NCI-H345 treated with DMSO at 0.1 percent for 48 hours (cell line): ENCODE data around the gene B9D2.

Source experiments
- DNase-seq: peaks from one replicate; lab custom pipeline; 2025; ENCODE audit not compliant: unreplicated experiment; lab: John Stamatoyannopoulos, UW

B9D2 gene

DNA sequence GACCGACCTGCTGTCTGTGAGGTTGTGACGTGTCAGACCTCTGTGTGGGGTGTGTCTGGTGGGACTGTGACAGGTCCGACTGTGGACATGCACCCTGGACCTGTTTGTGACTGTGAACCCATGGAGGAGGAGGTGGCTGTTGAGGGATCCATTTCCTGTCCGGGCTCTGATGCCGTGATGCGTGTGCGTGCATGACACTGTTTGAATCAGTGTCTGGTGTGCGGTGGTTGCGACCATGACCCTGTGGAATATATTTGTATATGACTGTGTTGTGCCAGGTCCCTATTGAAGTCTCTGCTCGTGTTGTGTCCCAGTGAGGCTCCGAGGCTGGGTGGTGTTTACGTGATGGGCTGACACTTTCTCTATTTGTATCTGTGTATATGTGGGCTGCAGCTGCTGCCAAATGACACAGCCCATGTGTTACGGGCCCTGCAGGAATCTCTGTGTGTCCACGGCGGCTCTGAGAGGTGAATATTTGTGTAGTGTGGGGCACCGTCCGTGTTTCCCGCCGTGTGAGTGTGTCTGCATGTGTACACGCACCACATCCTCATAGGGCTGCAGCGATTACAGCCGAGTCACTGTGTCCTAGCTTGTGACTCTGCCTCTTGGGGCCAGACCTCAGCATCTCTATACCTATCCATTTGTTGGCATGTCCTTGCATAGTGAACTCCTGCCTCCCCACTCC, 35.6 kb downstream of the B9D2 start:
- no peak for DNase-seq

DNA sequence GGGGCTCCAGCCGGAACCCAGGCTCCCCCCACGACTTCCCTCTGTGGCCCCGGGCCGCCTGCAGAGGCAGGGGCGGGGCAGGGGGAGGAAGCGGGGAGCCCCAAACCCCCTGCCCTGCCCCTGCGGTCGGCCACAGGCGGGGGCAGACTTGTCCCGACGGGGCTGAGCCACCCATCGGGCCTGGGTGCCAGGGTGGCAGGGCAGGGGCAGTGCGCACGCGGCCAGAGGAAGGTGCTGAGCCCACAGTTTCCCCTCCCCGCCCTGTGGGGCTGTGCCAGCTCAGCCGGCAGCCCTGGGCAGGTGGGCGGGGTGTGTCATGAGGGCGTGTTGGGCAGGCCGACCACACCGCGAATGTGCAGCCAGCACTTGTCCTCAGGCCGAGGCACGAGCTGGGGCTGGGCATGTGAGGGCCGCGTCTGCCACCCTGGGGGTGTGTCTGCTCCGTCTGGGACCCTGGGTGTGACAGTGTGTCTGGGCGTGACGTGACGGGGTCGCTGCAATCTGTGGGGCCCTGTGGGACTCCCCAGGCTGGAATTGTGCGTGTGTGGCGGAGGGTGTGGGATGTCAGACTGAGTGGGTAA, 36.3 kb downstream of the B9D2 start:
- DNase-seq, result no peak

GRCh38 chr19:41327076-41327575, 36.8 kb downstream of the B9D2 start:
- no peak for DNase-seq

GRCh38 chr19:41325947-41326706, 37.8 kb downstream of the B9D2 start:
- DNase-seq, result no peak

DNA sequence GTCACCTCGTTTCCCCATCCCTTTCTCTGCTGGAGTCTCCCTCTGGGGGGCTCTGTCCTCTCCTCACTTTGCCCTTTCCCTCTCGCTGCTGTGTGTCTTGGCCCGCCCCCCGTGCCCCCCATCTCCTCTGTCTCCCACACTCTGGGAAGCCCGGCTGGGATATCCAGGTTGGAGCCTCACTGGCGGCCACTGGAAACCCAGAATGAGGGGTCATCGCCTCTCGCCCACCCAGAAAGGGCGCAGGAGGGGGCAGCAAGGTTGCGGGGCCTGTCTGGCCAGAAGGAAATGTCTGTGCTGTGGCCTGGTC, 38.4 kb downstream of the B9D2 start:
- DNase-seq, result no peak

DNA sequence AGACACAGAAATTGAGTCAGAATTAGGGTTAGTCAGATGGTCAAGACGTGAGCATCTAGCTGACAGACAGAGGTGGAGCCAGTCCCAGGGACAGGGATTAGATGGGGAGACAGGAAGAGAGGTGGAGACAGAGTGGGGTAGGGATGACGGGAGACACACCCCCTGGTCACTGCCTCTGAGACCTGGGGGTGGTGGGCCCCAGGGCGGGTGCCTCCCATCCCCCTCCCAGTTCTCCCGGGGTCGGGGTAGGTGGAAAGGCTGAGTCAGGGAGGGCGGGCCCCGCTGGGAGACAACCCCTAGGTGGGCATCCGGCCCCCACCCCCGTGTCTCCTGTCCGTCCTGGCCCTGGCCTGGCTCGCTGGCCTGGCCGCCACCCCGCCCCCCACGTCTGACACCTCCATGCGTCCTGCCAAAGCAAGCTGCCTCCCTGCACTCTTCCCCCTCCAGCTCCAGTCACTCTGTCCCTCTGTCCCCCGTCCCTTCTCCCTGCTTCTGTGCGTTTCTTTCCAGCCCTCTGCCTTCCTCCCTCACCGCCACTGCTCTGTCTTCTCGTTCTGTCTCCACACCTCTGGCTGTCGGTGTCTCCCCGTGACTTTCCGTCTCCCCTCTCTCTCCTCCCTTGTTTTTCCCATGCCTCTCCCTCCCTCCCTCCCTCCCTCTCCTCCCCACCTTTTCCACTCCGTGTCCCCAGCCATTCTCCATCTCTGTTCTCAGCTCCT, 38.9 kb downstream of the B9D2 start:
- no peak for DNase-seq

DNA sequence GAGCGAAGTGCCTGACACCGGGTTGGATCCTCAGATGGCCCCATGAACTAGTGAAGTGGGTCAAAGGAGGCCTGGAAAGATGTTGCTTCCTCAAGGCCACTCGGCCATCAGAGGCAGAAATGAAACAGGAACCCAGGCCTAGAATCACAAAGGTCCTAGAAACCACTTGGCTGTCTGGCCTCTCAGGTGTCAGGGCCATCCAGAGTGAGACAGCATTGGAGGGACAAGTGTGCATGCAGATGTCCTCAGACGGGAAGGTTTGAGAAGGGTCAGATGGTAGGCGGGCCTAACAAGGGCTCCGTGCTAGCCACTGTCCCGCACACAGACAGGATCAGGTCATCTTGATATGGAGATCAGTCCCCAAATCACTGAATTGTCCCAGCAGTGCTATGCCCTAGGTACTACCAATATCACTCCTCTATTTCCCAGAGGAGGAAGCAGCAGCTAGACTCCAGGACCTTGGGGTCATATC, 39.7 kb downstream of the B9D2 start:
- no peak for DNase-seq

DNA sequence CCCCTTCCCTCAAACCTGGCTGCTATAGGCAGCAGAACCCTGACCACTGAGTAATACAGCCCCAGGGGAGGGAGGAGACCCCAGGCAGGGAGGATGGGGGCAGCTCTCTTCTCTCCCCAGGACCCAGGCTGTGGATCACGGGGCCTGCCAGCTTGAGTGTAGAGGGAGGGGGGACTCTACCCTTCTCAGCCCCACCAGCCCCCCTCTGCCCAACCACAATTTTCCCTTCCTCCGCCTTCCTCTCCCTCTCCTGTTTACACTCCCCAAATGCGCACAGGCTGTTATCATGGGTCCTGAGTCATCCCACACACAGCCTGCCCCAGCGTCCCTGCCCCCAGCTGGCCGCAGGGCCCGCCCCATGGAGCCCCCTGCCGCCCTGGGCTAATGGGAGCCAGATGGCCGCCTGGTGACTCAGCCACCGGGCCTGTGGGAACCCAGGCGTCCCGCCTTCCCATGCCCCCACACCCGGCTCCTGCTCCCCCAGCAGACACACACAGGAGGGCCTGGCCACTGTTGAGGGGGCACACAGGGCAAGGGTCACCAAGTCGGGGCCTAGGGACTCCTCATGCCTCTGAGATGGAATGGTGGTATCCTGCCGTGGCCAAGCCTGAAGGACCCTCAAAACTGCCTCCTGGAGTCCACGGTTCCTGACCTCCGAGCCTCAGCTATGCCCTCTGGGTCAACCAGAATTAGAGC, 40.4 kb downstream of the B9D2 start:
- DNase-seq, result no peak

DNA sequence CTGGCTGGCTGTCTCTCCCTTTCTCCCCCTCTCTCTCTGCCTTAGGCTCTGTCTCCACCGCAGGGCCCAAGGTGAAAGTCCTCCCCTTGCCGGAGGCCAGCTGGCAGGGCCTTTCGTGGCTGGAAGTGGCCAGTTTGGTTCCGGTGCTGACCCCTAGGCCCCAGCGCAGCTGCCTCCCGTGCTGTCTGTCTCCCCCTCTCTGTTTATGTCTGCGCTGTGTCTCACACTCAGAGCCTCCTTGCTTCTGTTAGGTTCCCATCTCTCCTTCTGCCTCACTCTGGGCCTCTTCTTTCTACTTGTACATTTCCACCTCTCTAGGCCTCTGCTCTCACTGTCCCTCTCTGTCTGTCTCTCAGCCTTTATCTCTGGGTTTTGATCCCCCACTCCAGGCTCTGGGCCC, 40.9 kb downstream of the B9D2 start:
- no peak for DNase-seq

DNA sequence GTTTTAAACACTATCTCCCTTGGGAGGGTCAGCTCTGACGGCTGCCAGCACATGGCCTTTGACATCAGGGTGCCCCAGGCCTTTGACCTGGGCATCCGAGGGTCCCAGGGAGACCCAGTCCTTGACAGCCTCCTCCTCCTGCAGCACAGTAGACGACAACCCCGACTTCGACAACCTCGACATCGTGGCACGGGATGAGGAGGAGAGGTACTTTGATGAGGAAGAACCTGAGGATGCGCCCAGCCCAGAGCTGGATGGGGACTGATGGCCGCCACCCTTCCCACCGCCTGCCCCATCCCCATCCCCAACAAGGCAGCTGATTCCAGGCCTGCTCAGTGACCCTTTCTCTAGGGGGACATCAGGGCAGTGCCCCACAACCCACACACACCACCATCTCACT, 41.5 kb downstream of the B9D2 start:
- DNase-seq, result no peak

DNA sequence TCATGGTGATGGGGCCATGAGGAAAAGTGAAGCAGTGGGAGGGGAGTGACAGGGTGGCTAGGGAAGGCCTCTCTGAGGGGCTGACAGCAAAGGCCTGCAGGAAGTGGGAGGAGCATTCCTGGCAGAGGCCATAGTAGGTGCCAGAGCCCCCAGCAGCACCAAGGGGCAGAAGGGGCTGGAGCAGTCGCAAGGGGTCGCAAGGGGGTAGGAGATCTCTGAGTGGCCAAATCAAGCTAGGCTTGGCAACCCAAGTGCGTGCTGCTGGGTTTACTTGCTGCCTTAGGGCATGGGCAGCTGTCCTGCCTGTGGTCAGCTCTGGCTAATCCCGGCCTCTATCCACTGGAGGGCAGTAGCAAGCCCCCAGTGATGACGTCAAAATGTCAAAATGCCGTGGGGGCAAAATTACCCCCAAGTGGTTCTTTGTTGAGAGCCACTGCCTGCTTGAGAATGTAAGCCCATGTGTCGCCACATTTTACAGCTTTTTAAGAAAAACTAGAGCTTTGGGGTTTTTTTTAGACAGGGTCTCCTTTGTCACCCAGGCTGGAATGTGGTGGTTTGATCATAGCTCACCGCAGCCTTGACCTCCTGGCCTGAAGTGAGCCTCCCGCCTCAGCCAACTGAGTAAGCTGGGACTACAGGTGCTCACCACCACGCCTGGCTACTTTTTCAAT, 42.2 kb downstream of the B9D2 start:
- no peak for DNase-seq

DNA sequence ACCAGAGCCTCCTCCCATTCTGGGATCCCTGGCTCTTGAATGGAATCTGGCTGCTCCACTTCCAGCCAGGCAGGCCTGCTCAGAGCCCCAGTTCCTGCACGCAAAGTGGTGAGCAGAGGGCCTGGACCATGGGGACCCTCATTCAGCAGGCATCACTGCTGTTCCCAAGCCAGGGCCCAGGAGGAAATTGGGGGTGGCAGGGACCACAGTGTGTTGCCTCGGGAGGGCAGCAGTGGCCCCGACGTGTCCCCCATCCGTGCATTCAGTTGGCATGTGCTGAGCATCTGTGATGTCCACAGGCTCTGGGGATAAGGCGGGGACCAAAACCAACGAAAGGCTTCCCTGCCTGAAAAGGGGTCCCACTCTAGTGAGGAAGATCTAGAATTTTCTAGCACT, 42.7 kb downstream of the B9D2 start:
- no peak for DNase-seq

GRCh38 chr19:41320568-41320967, 43.4 kb downstream of the B9D2 start:
- DNase-seq, result no peak

DNA sequence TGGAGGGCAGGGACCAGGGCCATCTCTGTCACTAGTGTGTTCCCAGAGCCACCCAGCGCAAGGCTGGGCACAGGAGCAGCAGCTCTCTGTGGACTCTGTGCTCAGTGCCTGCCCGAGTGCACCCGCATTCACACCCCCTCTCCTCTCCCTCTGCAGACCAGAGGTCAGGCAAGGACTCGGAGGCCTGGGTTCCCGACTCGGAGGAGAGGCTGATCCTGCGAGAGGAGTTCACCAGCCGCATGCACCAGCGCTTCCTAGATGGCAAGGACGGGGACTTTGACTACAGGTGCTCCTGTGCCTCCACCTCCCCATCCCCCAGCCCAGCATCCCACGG, 43.8 kb downstream of the B9D2 start:
- no peak for DNase-seq

DNA sequence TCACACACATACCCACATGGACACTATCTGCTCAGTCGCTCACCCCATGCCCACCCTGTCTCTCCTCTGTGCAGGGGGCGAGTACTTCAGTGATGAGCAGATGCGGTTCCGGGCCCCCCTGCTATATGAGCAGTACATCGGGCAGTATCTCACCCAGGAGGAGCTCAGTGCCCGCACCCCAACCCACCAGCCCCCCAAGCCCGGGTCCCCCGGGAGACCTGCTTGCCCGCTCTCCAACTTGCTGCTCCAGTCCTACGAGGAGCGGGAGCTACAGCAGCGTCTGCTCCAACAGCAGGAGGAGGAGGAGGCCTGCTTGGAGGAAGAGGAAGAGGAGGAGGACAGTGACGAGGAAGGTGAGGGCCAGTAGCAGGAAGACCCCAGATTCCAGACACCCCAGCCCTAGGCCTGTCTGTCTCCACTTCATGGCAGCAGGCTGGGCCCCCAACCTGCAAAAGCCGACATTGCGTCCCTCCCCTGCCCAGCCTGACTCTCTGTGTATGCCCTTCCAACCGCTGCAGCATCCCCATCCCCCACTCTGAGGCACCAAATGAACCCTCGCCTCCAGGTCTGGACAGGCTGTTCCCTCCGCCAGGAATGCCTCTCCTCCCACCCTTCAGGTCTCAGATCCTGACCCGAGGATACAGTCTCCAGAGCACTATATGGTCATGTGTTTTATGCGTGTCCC, 44.3 kb downstream of the B9D2 start:
- no peak for DNase-seq

DNA sequence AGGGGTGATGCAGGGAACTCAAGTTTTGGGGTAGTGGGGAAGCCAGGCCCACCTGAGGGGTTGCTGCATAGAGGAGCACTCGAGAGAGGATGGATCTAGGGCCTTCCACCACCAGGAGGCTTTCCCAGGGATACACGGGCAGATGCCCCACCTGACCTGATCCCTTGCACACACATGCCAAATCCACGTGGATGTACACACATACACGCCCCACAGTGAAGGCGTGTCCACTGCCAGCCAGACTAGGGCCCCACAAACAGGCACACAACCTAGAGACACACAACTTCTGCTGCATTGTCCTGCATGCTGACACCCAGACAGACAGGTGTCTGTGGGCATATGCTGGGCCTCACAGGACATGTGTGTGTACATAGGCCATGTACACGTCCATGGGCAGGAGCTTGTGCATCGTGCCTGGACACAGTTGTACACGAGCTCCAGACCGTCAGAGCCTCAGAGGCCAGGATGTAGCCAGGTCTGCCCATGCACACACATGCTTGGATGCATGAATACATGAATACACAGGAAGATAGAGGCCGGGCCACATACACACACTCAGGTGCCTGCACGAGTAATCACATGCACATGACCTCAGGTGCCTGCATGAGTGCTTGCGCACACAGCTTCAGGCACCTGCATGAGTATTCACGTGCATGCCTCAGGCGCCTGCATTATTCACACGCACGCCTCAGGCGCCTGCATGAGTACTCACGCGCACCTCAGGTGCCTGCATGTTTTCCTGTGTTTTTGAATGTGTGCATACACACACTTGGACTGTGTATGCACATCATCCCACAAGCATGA, 45.1 kb downstream of the B9D2 start:
- no peak for DNase-seq

GRCh38 chr19:41316306-41316920, 47.5 kb downstream of the B9D2 start:
- no peak for DNase-seq

- no peak for DNase-seq
Observed at GRCh38 chr19:41311613-41312012, 52.3 kb downstream of the B9D2 start.

DNA sequence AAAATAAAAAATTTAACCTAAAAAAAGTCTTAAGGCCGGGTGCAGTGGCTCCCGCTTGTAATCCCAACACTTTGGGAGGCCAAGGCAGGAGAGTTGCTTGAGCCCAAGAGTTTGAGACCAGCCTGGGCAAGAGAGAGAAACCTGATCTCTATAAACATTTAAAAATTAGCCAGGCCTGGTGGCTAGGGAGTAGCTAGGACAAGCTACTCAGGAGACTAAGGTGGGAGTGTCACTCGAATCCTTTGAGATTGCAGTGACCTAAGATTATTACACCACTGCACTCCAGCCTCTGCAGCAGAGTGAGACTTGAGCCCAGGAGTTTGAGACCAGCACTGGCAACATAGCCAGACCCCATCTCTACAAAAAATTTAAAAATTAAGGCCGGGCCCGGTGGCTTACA, 52.9 kb downstream of the B9D2 start:
- no peak for DNase-seq
